NT2/D1 (cell line): Measurements from ENCODE around the gene ZNF610.
"Not testable (repeated sequence)": the region's sequence is repeated elsewhere in the genome, so short reads cannot be mapped to it uniquely, and the experiment has no call there.

Experiments used
- DNase-seq: peaks from one replicate; pipeline ENCODE4 v3.0.0-alpha.2; 2011; ENCODE audit warnings: low read depth, low spot score
- H3K27me3 ChIP-seq: 2 replicates; pipeline ENCODE4 v1.6.0; 2011; ENCODE audit warnings: mild to moderate bottlenecking; ENCODE audit not compliant: insufficient read length, insufficient read depth
- H3K36me3 ChIP-seq: 2 replicates; pipeline ENCODE4 v1.6.1; 2011; ENCODE audit warnings: mild to moderate bottlenecking, low read length, mixed read lengths; ENCODE audit not compliant: insufficient read depth, insufficient read length
- H3K4me1 ChIP-seq: 2 replicates; pipeline ENCODE4 v1.5.1; 2011; ENCODE audit not compliant: insufficient read depth, insufficient read length
- H3K4me3 ChIP-seq: 2 replicates; pipeline ENCODE4 v1.5.1; 2011; ENCODE audit warnings: low read depth; ENCODE audit not compliant: insufficient read length
- H3K9ac ChIP-seq: 2 replicates; pipeline ENCODE4 v1.6.0; 2011; ENCODE audit warnings: low read depth; ENCODE audit not compliant: insufficient read length
- H3K9me3 ChIP-seq: 2 replicates; pipeline ENCODE4 v1.5.1; 2011; ENCODE audit warnings: mild to moderate bottlenecking, low read length; ENCODE audit not compliant: insufficient read depth
- SUZ12 ChIP-seq: IDR thresholded peaks from 2 replicates; pipeline ENCODE4 v1.6.1; 2011; ENCODE audit not compliant: insufficient read length, insufficient read depth; ENCODE audit errors: extremely low read depth
- YY1 ChIP-seq: IDR thresholded peaks from 2 replicates; pipeline ENCODE4 v1.6.1; 2011; ENCODE audit not compliant: insufficient read length, insufficient read depth
- ZNF274 ChIP-seq: IDR thresholded peaks from 2 replicates; pipeline ENCODE4 v1.6.1; 2011; ENCODE audit warnings: mild to moderate bottlenecking, low read depth, low read length

The ZNF610 gene

DNA sequence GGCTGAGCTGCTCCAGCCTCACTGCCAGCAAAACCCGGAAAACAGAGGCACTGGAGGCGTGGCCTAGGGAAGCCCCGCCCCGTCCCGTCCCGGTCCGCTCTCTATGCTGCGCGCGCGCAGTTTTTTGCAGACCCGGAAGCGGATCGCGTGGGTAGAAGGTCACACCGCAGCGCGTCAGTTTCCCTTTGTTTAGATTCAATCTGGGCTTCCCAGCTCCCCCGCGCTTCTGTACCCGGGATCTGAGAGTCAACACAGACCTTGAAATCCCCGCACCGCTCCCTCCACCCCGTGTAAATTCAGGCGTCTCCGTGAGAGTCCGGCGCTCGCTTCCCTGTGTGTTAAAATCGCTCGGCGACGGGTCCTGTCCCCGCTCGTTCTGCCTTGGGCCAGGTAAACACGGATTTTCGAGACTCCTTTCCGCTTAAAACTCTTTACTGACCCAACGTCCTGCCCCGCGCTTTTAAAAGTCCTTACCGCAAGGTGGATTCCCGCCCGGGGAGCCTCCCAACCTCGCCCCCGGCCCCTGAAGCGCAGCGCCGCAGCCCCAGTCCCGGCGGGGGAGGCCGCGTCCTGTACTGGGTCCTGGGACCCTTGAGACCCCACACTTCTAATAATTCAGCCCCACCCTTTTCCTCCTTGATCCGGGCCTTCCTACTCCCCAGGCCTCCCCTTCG lies at the start of gene ZNF610:
Gene ZNF610, plus strand, starts transcription at position 127 of the 674 bp plus-strand sequence. CDS start 12,930 bp downstream, outside the sequence.
- H3K9me3 ChIP-seq: peaks cover 28% of the 10 kb centered on the region
- peak within 1 kb of the TSS; percentile 79 for H3K4me3 ChIP-seq
- H3K27me3 ChIP-seq: no peaks in the 10 kb centered on the region
- TF ChIP-seq ZNF274 (no peak), SUZ12 (no peak), YY1 (no peak)
- no peaks in the 10 kb centered on the region for H3K4me1 ChIP-seq
- peak within 1 kb of the TSS; percentile 91 for H3K9ac ChIP-seq
- peak; percentile 56 for DNase-seq
- peaks cover 10% of the 10 kb centered on the region for H3K36me3 ChIP-seq

DNA sequence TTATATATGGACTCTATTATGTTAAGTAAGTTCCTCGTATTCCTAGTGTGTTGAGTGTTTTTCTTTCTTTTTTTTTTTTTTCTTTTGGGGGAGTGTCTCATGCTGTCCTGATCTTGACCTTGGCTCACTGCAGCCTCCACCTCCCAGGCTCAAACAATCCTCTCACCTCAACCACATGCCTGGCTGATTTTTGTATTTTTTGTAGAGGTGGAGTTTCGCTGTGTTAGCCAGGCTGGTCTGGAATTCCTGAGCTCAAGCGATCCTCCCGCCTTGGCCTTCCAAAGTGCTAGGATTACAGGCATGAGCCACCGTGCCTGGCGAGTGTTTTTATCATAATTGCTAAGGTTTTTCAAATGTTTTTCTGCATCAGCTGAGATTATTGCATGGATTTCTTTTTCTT lies 49.8 kb upstream of the ZNF610 start:
- DNase-seq: no peak
- H3K27me3 ChIP-seq: no peaks in the 10 kb centered on the region
- H3K36me3 ChIP-seq: peaks cover 61% of the 10 kb centered on the region
- no peaks in the 10 kb centered on the region for H3K4me1 ChIP-seq
- H3K4me3 ChIP-seq: no peak overlapping the region
- H3K9ac ChIP-seq: no peak overlapping the region
- no peaks in the 10 kb centered on the region for H3K9me3 ChIP-seq
- TF ChIP-seq SUZ12 (no peak), ZNF274 (no peak), YY1 (no peak)

DNA sequence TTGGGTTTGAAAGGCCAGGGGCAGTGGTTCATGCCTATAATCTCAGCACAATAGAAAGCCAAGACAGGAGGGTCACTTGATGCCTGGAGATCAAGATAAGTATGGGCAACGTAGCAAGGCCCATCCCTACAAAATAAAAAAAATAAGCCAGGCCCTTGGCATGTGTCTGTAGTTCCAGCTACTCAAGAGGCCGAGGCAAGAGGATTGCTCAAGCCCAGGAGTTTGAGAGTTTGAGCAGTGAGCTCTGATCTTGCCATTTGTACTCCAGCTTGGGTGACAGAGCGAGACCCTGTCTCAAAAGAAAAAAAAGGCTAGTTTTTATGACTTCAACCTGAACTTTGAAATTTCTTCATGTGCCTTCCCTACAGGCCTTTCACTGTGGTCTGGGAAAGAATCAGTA lies 44.3 kb upstream of the ZNF610 start:
- DNase-seq: no peak
- TF ChIP-seq SUZ12 (no peak), YY1 (no peak), ZNF274 (no peak)
- no peaks in the 10 kb centered on the region for H3K9me3 ChIP-seq
- H3K4me3 ChIP-seq: no peak overlapping the region
- H3K36me3 ChIP-seq: peaks cover 30% of the 10 kb centered on the region
- no peak overlapping the region for H3K9ac ChIP-seq
- H3K27me3 ChIP-seq: peaks cover 9% of the 10 kb centered on the region
- H3K4me1 ChIP-seq: no peaks in the 10 kb centered on the region

DNA sequence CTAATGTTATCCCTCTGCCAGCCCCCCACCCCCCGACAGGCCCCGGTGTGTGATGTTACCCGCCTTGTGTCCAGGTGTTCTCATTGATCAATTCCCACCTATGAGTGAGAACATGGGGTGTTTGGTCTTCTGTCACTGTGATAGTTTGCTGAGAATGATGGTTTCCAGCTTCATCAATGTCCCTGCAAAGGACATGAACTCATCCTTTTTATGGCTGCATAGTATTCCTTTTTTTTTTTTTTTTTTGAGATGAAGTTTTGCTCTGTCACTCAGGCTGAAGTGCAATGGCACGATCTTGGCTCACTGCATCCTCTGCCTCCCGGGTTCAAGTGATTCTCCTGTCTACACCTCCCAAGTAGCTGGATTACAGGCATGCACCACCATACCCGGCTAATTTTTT lies 43.1 kb upstream of the ZNF610 start:
- DNase-seq, H3K27me3 ChIP-seq: not testable (repeated sequence)

DNA sequence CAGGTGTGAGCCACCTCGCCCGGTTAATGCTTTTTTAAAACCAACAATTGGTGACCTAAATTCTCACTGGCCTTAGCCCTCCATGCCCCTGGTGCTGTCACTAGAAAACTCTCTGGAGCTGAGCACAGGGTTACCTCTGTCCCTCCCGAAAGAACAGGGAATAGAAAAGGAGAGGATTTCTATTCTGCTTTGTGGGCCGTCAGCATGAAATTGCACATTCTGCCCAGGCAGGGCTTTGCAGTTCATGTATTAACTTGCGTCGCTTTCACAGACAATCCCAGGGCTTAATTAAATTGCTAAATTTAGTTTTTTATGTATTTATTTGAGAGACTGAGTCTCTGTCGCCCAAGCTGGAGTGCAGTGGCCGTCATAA lies 39.7 kb upstream of the ZNF610 start:
- H3K4me1 ChIP-seq: peaks cover 3% of the 10 kb centered on the region
- no peak for TF ChIP-seq ZNF274
- peaks cover 9% of the 10 kb centered on the region for H3K27me3 ChIP-seq
- no peak for DNase-seq
- peaks cover 32% of the 10 kb centered on the region for H3K36me3 ChIP-seq
- H3K9me3 ChIP-seq: peaks cover 7% of the 10 kb centered on the region; the same call in 1 of the 2 replicates
- no peak overlapping the region for H3K9ac ChIP-seq
- peak overlapping the region; percentile 19 for H3K4me3 ChIP-seq

More for the DNA sequence above, 43.1 kb upstream of the ZNF610 start:
- not testable (repeated sequence) for H3K9ac ChIP-seq, H3K9me3 ChIP-seq, H3K4me3 ChIP-seq, H3K4me1 ChIP-seq
- H3K36me3 ChIP-seq: peaks cover 30% of the 10 kb centered on the region

DNA sequence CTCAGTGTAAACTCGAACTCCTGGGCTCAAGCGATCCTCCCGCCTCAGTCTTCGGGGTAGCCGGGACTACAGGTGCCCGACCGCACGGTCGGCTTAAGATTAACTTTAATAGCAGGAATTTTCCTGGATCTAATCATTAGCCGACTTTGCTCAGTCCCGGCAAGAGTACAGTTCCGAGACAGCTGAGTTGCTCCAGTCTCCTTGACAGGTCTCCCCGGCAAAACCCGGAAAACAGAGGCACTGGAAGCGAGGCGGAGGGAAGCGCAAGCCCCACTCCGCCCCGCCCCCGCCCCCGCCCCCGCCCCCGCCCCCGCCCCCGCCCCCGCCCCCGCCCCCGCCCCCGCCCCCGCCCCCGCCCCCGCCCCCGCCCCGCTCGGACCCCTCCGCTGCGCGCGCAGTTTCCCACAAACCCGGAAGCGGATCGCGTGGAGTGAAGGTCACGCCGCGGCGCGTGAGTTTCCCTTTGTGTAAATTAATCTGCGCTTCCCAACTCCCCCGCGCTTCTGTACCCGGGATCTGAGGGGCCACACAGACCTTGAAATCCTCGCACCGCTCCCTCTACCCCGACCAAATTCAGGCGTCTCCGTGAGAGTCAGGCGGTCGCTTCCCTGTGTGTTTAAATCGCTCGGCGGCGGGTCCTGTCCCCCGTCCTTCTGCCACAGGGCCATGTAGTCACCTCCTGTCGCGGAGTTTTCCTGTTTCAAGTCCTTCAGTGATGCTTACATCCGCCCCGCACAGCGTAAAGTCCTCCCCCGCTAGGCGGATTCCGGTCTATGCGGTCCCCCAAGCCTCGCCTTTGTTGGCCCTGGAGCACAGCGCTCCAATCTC lies 39.1 kb upstream of the ZNF610 start, which contains the start of gene ZNF480:
Gene ZNF480, plus strand, starts transcription at position 397 of the 828 bp plus-strand sequence. CDS start 3,244 bp downstream, outside the sequence.
- H3K36me3 ChIP-seq: peaks cover 34% of the 10 kb centered on the region
- peak within 1 kb of the TSS; percentile 85 for H3K9ac ChIP-seq
- peak; percentile 46 for DNase-seq
- peaks cover 9% of the 10 kb centered on the region for H3K27me3 ChIP-seq
- H3K4me3 ChIP-seq: peak within 1 kb of the TSS; percentile 87
- peaks cover 3% of the 10 kb centered on the region for H3K4me1 ChIP-seq
- H3K9me3 ChIP-seq: peaks cover 7% of the 10 kb centered on the region; the same call in 1 of the 2 replicates
- TF ChIP-seq SUZ12 (no peak), ZNF274 (no peak), YY1 (no peak)

DNA sequence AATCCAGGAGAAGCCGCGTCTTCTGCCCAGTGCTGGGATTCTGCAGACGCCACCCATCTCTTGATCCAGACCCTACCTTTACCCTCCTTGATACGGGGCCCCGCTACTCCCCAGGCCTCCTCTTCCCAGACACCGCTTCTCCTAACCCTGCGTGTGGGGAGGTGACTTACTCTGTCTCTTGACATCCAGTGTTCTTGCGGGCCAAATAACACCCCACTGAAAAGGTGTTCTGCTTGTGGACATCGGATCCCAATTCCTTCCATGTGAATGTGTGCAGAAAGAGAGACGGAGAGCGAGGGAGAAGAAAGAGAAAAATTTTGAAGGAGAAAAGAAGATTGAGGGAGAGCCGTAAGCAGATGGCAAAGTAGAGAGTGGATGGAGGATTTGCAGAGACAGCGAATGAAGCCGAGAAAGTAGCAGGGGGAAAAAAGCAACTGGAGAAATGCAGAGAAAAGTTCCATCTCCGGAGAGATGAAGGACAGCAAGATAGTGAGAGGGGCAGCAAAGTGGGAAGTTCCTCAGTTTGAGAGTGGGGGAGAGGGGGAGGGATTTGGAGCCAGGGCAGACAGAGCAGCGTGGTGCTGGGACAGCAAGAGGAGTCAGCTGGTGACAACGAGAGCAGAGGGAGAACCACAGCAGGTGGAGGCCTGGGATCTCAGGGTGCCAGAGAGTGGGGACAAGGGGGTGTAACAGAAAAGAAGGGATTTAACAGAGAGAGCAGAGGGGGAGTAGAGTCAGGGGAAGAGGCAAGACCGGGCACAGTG lies 38.3 kb upstream of the ZNF610 start:
- peaks cover 39% of the 10 kb centered on the region for H3K36me3 ChIP-seq
- TF ChIP-seq SUZ12 (no peak), YY1 (no peak), ZNF274 (no peak)
- peak overlapping the region; percentile 85 for H3K9ac ChIP-seq
- H3K4me3 ChIP-seq: peak overlapping the region; percentile 87
- H3K27me3 ChIP-seq: peaks cover 9% of the 10 kb centered on the region
- no peak for DNase-seq
- peaks cover 3% of the 10 kb centered on the region for H3K4me1 ChIP-seq
- H3K9me3 ChIP-seq: peaks cover 14% of the 10 kb centered on the region; the same call in 1 of the 2 replicates
